AML-193 (cell line): ENCODE data around the gene OR6S1.
"Not testable (repeated sequence)": the region's sequence is repeated elsewhere in the genome, so short reads cannot be mapped to it uniquely, and the experiment has no call there.

Experiments used
- DNase-seq, 2 experiments: peaks; one replicate each; lab custom pipeline; 2025; lab: John Stamatoyannopoulos, UW

OR6S1 gene

GRCh38 chr14:20631880-20632389, 9.6 kb downstream of the OR6S1 start:
- no peak for DNase-seq

- peak in 1 of 2 experiments; percentile 14 for DNase-seq
Measured at GRCh38 chr14:20631023-20631879, 10.2 kb downstream of the OR6S1 start.

- DNase-seq, result no peak
Measured at GRCh38 chr14:20630340-20631022, 11.0 kb downstream of the OR6S1 start.

- DNase-seq, result no peak
Measured at GRCh38 chr14:20628063-20628854, 13.2 kb downstream of the OR6S1 start.

GRCh38 chr14:20627346-20628027, 14.0 kb downstream of the OR6S1 start:
- no peak for DNase-seq

- no peak for DNase-seq
Measured at GRCh38 chr14:20626274-20626673, 15.2 kb downstream of the OR6S1 start.

GRCh38 chr14:20624495-20625070, 16.9 kb downstream of the OR6S1 start:
- no peak for DNase-seq

GRCh38 chr14:20623798-20624197, 17.7 kb downstream of the OR6S1 start:
- no peak for DNase-seq

- no peak for DNase-seq
Measured at GRCh38 chr14:20622816-20623291, 18.6 kb downstream of the OR6S1 start.

GRCh38 chr14:20620798-20621478, 20.6 kb downstream of the OR6S1 start:
- DNase-seq, result no peak

- DNase-seq, result not testable (repeated sequence)
Measured at GRCh38 chr14:20619688-20620087, 21.8 kb downstream of the OR6S1 start.

GRCh38 chr14:20618271-20618749, 23.2 kb downstream of the OR6S1 start:
- DNase-seq, result peak; percentile 21 to 46

- no peak for DNase-seq
Measured at GRCh38 chr14:20617138-20618003, 24.1 kb downstream of the OR6S1 start.

GRCh38 chr14:20615996-20616395, 25.5 kb downstream of the OR6S1 start:
- DNase-seq, result no peak

- DNase-seq, result no peak
Measured at GRCh38 chr14:20614038-20614840, 27.3 kb downstream of the OR6S1 start.

GRCh38 chr14:20613094-20614037, 28.1 kb downstream of the OR6S1 start:
- peak; percentile 93 to 95 for DNase-seq

GRCh38 chr14:20612403-20612802, 29.1 kb downstream of the OR6S1 start:
- DNase-seq, result no peak
